Stomach (tissue), 4 donors: ENCODE results near the gene CDK9.
A peak's percentile ranks its signal among the peaks of the same experiment; 100 is the strongest.

Source experiments
- CTCF ChIP-seq, 7 experiments: fragments of 450-650 bp in 4 of 7; fragments of 200-600 bp in 3 of 7; sonication (generic) in 3 of 7; IDR thresholded peaks; one replicate each; pipeline ENCODE4 v1.5.1; 2016 to 2019; ENCODE audit warnings: antibody characterized with exemption in 7 of 7, control low read depth in 2 of 7, mild to moderate bottlenecking in 1 of 7
- EP300 ChIP-seq: sonication (generic); formaldehyde crosslinking; IDR thresholded peaks from one replicate; pipeline ENCODE4 v1.6.1; 2017; ENCODE audit warnings: antibody characterized with exemption
- POLR2A ChIP-seq, 4 donors: fragments of 450-650 bp; IDR thresholded peaks; one replicate each; pipeline ENCODE4 v1.6.1; 2016; ENCODE audit warnings: antibody characterized with exemption in 4 of 4, control low read depth in 2 of 4, mild to moderate bottlenecking in 1 of 4, moderate library complexity in 1 of 4
- POLR2AphosphoS5 ChIP-seq, 3 donors: sonication (generic); formaldehyde crosslinking; IDR thresholded peaks; one replicate each; pipeline ENCODE4 v1.6.1; 2016; ENCODE audit warnings: antibody characterized with exemption in 3 of 3

GRCh38 chr9:127838375-127839078 lies 52.7 kb downstream of the CDK9 start:
- TF ChIP-seq CTCF (IDR thresholded peaks at IDR 0.05) (no peak), POLR2A (IDR thresholded peaks at IDR 0.05) (no peak), EP300 (peak; percentile 60), POLR2AphosphoS5 (IDR thresholded peaks at IDR 0.05) (peak in 2 of 3 donors; percentile 35 to 52)
